ENCODE measurements around the gene MRPL22.
A peak's percentile ranks its signal among the peaks of the same experiment; 100 is the strongest.

GRCh38 chr5:155004138-155004744 lies 63.4 kb downstream of the MRPL22 start:
- TF ChIP-seq CTCF (IDR thresholded peaks at IDR 0.05; ENCODE audit: low read depth, low read length, missing input control) (peak; percentile 38), MAX (IDR thresholded peaks at IDR 0.05) (no peak), REST (IDR thresholded peaks at IDR 0.05) (no peak), TAF1 (conservative IDR thresholded peaks at IDR 0.05) (no peak), RAD21 (IDR thresholded peaks at IDR 0.05) (peak; percentile 67 to 78), RXRA (IDR thresholded peaks at IDR 0.05) (no peak), ZBTB33 (IDR thresholded peaks at IDR 0.05) (no peak), ATF3 (IDR thresholded peaks at IDR 0.05) (no peak)

All from liver (tissue), 3 donors.